GM20000 (cell line): ENCODE measurements around the gene MFAP1.
"Not testable (repeated sequence)": the region's sequence is repeated elsewhere in the genome, so short reads cannot be mapped to it uniquely, and the experiment has no call there.

Experiments
- DNase-seq: peaks from one replicate; pipeline ENCODE4 v3.0.0; 2012; ENCODE audit warnings: low spot score
- TF ChIP-seq, protein P1 (sequence below): IDR thresholded peaks from 2 replicates; pipeline ENCODE4 v1.5.1; 2012; ENCODE audit warnings: mild to moderate bottlenecking, control low read depth; ENCODE audit errors: extremely low read depth, missing control alignments

Gene MFAP1

DNA sequence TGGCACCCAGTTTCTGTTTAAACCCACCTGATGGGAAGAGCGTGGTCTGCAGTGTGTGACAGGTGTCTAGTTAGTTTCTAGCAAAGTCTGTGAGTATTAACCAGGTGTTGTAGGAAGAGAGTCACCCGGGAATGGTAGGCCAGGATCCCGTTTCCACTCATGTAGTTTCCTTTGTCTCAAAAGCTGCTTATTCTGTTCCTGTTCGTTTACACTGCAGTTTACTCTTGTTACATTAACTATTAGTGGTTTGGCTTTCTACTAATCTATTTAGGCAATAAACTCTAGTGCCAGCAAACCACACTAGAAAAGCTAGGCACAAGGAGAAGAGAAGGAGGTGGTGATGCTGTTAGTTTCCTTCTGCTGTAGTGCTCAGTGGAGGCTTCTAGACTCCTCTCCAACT is 35.1 kb upstream of the MFAP1 start:
- no peak for DNase-seq
- TF ChIP-seq, protein P1, sequence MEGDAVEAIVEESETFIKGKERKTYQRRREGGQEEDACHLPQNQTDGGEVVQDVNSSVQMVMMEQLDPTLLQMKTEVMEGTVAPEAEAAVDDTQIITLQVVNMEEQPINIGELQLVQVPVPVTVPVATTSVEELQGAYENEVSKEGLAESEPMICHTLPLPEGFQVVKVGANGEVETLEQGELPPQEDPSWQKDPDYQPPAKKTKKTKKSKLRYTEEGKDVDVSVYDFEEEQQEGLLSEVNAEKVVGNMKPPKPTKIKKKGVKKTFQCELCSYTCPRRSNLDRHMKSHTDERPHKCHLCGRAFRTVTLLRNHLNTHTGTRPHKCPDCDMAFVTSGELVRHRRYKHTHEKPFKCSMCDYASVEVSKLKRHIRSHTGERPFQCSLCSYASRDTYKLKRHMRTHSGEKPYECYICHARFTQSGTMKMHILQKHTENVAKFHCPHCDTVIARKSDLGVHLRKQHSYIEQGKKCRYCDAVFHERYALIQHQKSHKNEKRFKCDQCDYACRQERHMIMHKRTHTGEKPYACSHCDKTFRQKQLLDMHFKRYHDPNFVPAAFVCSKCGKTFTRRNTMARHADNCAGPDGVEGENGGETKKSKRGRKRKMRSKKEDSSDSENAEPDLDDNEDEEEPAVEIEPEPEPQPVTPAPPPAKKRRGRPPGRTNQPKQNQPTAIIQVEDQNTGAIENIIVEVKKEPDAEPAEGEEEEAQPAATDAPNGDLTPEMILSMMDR = no peak

DNA sequence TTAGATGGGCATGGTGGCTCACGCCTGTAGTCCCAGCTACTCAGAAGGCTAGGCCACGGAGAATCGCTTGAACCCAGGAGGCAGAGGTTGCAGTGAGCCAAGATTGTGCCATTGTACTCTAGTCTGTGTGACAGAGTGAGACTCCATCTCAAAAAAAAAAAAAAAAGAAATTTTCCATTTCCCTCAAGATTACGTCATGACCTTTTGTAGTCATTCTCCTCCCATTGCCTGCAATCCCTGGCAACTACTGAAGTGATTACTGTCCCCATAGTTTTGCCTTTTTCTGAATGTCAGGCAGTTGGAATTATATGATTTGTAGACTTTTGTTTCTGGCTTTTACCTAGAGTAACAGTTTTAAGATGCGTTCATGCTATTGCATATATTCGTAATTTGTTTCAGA is 30.3 kb upstream of the MFAP1 start:
- TF ChIP-seq, protein P1 = no peak
- no peak for DNase-seq

DNA sequence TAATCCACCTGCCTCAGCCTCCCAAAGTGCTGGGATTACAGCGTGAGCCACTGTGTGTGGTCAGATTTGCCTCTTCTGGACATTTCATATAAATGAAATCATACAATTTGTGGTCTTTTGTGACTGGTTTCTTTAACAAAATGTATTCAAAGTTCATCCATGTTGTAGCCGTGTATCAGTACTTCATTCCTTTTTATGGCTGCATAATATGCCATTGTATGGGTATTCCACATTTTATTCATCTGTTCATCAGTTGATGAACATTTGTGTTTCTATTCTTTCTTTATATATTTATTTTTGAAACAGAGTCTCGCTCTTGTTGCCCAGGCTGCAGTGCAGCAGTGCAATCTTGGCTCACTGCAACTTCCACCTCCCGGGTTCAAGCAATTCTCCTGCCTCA is 28.1 kb upstream of the MFAP1 start:
- DNase-seq = no peak
- TF ChIP-seq, protein P1 = no peak

DNA sequence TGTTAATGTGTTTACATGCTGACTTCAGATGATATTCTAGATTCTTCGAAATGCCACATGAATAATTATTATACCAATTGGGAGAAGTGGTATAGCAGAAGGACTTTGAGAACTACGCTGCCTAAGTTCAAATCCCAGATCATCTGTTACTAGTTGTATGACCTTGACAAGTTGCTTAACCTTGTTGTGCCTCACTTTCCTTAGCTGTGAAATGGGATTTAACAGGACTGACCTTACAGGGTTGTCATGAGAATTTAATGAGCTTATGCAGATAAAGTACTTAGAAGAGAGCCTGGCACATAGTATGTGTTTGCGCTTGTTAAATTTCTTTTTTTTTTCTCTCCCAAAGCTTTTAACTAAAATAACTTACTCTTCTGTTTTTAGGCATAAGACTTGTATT is 26.8 kb upstream of the MFAP1 start:
- TF ChIP-seq, protein P1 = no peak
- DNase-seq = no peak

DNA sequence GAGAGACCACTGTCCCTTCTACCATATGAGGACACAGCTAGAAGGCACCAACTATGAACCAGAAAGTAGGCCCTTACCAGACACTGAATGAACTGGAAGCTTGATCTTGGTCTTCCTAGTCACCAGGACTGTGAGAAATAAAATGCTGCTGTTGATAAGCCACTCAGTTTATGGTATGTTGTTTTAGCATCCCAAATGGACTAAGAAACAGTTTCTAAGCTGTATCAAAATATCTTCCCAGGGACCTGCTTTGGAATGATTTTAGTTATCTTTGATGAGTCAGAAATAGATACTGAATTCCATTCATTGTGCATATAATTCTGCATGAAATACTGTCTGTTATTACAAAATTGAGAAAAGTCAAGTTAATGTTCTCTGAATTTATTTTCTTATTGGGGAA is 20.9 kb upstream of the MFAP1 start:
- TF ChIP-seq, protein P1 = no peak
- DNase-seq = no peak

DNA sequence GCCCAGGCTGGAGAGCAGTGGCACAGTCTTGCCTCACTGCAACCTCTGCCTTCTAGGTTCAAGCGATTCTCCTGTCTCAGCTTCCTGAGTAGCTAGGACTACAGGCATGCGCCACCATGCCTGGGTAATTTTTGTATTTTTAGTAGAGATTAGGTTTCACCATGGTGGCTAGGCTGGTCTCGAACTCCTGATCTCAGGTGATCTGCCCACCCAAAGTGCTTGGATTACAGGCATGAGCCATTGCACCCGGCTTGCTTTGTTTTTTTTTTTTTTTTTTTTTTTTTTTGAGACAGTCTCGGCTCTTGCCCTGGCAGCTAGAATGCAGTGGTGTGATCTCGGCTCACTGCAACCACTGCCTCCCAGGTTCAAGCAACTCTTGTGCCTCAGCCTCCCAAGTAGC is 8.0 kb upstream of the MFAP1 start:
- DNase-seq = not testable (repeated sequence)

DNA sequence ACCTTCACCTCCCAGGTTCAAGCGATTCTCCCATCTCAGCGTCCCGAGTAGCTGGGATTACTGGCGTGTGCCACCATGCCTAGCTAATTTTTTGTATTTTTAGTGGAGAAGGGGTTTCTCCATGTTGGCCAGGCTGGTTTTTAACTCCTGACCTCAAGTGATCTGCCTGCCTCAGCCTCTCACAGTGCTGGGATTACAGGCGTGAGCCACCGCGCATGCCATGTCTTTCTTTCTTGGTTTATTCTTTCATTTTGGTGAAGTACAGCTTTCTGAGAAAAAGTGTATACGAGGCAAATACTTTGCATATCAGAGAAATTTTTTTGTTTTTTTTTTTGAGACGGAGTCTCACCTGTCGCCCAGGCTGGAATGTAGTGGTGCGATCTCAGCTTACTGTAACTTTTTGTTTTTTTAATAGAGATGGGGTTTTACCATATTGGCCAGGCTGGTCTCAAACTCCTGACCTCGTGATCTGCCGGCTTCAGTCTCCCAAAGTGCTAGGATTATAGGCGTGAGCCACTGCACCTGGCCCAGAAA is 7.1 kb upstream of the MFAP1 start:
- DNase-seq = not testable (repeated sequence)

DNA sequence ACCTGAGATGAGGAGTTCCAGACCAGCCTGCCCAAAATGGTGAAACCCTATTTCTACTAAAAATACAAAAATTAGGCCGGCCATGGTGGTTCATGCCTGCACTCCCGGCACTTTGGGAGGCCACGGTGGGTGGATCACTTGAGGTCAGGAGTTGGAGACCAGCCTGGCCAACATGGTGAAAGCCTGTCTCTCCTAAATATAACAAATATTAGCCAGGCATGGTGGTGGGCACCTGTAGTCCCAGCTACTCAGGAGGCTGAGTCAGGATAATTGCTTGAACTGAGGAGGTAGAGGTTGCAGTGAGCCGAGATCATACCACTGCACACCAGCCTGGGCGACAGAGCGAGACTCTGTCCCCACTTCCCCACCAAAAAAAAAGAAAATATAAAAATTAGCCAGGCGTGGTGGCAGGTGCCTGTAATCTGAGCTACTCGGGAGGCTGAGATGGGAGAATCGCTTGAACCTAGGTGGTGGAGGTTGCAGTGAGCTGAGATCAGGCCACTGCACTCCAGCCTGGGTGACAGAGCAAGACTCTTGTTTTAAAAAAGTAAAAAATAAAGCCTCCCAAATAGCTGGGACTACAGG is 6.3 kb upstream of the MFAP1 start:
- not testable (repeated sequence) for DNase-seq

DNA sequence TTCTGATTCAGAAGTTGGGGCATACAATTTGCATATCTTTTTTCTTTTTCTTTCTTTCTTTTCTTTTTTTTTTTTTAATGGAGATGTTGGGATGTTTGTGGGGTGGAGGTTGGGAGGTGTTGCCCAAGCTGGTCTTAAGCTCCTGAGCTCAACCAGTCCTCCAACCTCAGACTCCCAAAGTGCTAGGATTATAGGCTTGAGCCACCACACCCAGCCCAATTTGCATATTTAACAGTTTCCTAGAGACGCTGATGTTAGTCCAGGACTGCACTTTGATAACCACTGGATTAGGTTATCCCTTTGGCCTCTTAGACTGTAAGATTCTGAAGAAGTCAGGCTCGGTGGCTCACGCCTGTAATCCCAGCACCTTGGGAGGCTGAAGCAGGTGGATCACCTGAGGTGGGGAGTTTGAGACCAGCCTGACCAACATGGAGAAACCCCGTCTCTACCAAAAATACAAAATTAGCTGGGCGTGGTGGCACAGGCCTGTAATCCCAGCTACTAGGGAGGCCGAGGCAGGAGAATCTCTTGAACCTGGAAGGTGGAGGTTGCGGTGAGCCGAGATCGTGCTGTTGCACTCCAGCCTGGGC is 5.6 kb upstream of the MFAP1 start:
- DNase-seq = not testable (repeated sequence)

DNA sequence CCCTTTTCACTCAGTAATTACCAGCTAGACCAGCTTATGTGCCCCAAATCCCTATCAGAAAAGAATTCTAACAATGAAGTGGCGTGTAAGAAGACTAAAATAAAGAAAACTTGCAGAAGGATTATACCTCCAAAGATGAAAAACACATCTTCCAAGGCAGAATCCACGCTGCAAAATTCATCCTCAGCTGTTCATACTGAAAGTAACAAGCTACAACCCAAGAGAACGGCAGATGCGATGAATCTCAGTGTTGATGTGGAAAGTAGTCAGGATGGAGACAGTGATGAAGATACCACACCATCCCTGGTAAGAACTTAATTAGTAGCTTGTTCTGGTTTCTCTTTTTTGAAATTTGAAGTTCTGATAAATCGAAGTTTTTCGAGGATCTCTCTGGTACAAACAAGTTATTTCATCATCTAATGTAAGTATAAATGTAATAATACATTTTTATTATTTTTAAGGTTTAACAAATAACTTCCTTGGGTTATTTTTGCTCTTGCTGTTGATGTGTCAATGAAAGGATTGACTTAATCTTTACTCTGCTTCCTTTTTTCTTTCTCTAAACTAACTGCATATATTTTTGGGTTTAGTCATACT is 3.7 kb upstream of the MFAP1 start:
- peak; percentile 31 for DNase-seq
- TF ChIP-seq, protein P1 = no peak
